BE2C (cell line): ENCODE measurements around the gene ADPGK.

ENCODE experiments used
- DNase-seq: peaks from one replicate; pipeline ENCODE4 v3.0.0-alpha.2; 2020
- H3K27me3 ChIP-seq: fragments of 250-450 bp; sonication (Bioruptor Pico); 2 replicates; pipeline ENCODE4 v1.5.1; 2020; ENCODE audit warnings: mild to moderate bottlenecking
- H3K36me3 ChIP-seq: fragments of 250-450 bp; sonication (Bioruptor Pico); 2 replicates; pipeline ENCODE4 v1.5.1; 2020; ENCODE audit warnings: mild to moderate bottlenecking
- H3K4me1 ChIP-seq: fragments of 250-450 bp; sonication (Bioruptor Pico); 2 replicates; pipeline ENCODE4 v1.5.1; 2020
- H3K4me3 ChIP-seq: 2 replicates; pipeline ENCODE4 v1.5.1; 2011; ENCODE audit warnings: low read depth, low read length
- H3K9me3 ChIP-seq: fragments of 250-450 bp; sonication (Bioruptor Pico); 2 replicates; pipeline ENCODE4 v1.5.1; 2020
- CTCF ChIP-seq: IDR thresholded peaks from 2 replicates; pipeline ENCODE4 v1.5.1; 2012; ENCODE audit warnings: mild to moderate bottlenecking, low read depth, low read length

ADPGK gene

GRCh38 chr15:72801590-72802325 lies 18.2 kb upstream of the ADPGK start:
- H3K4me3 ChIP-seq: no peak overlapping the region
- H3K27me3 ChIP-seq: peaks cover 22% of the 10 kb centered on the region
- no peaks in the 10 kb centered on the region for H3K4me1 ChIP-seq
- no peak for TF ChIP-seq CTCF
- no peaks in the 10 kb centered on the region for H3K9me3 ChIP-seq
- no peak for DNase-seq
- no peaks in the 10 kb centered on the region for H3K36me3 ChIP-seq

GRCh38 chr15:72800833-72801481 lies 17.4 kb upstream of the ADPGK start:
- Histone ChIP-seq H3K9me3 (no peaks in the 10 kb centered on the region), H3K4me1 (no peaks in the 10 kb centered on the region), H3K36me3 (no peaks in the 10 kb centered on the region), H3K4me3 (no peak overlapping the region), H3K27me3 (peaks cover 26% of the 10 kb centered on the region)
- DNase-seq: no peak
- TF ChIP-seq CTCF: no peak

- TF ChIP-seq CTCF: no peak
- H3K9me3 ChIP-seq: no peaks in the 10 kb centered on the region
- no peaks in the 10 kb centered on the region for H3K4me1 ChIP-seq
- H3K27me3 ChIP-seq: peaks cover 16% of the 10 kb centered on the region
- H3K36me3 ChIP-seq: no peaks in the 10 kb centered on the region
- no peak for DNase-seq
- no peak overlapping the region for H3K4me3 ChIP-seq
Observed at GRCh38 chr15:72797834-72798233, 14.3 kb upstream of the ADPGK start.

GRCh38 chr15:72797338-72797689 lies 13.8 kb upstream of the ADPGK start:
- Histone ChIP-seq H3K4me3 (peak overlapping the region; percentile 56), H3K36me3 (no peaks in the 10 kb centered on the region), H3K4me1 (no peaks in the 10 kb centered on the region), H3K27me3 (peaks cover 16% of the 10 kb centered on the region), H3K9me3 (no peaks in the 10 kb centered on the region)
- DNase-seq: no peak
- TF ChIP-seq CTCF: no peak

GRCh38 chr15:72796515-72797337 lies 13.2 kb upstream of the ADPGK start:
- Histone ChIP-seq H3K27me3 (peaks cover 12% of the 10 kb centered on the region), H3K36me3 (no peaks in the 10 kb centered on the region), H3K4me1 (no peaks in the 10 kb centered on the region), H3K4me3 (peak overlapping the region; percentile 56), H3K9me3 (no peaks in the 10 kb centered on the region)
- DNase-seq: peak; percentile 59
- TF ChIP-seq CTCF: peak; percentile 39

GRCh38 chr15:72796210-72796514 lies 12.6 kb upstream of the ADPGK start:
- no peak overlapping the region for H3K4me3 ChIP-seq
- no peaks in the 10 kb centered on the region for H3K9me3 ChIP-seq
- H3K4me1 ChIP-seq: no peaks in the 10 kb centered on the region
- DNase-seq: no peak
- peaks cover 12% of the 10 kb centered on the region for H3K27me3 ChIP-seq
- TF ChIP-seq CTCF: no peak
- H3K36me3 ChIP-seq: no peaks in the 10 kb centered on the region
